A549 (cell line): ENCODE data around the gene FAM20B.

Source experiments
- BHLHE40 ChIP-seq: IDR thresholded peaks from 2 replicates; pipeline ENCODE4 v1.6.1; 2012; ENCODE audit warnings: low read depth, low read length, inconsistent platforms
- CEBPB ChIP-seq, 2 experiments: fragments of >200 bp in 1 of 2; sonication (Bioruptor Twin) in 1 of 2; formaldehyde crosslinking in 1 of 2; IDR thresholded peaks; 2 replicates each; pipeline ENCODE4 v1.6.1; 2012 to 2016
- EP300 ChIP-seq, 2 experiments: fragments of >200 bp; sonication (Bioruptor Twin); formaldehyde crosslinking; IDR thresholded peaks; 2 replicates in 1 of 2; 3 replicates in 1 of 2; pipeline ENCODE4 v1.6.1; 2016 to 2017
- FOSB ChIP-seq: fragments of 250-450 bp; sonication (Bioruptor Pico); IDR thresholded peaks from 2 replicates; pipeline ENCODE4 v1.5.0; 2020; ENCODE audit warnings: mild to moderate bottlenecking, moderate library complexity
- JUNB ChIP-seq: fragments of >200 bp; sonication (Bioruptor Twin); formaldehyde crosslinking; IDR thresholded peaks from 2 replicates; pipeline ENCODE4 v1.6.1; 2016
- POLR2A ChIP-seq: IDR thresholded peaks from 2 replicates; pipeline ENCODE4 v1.6.1; 2012; ENCODE audit warnings: mild to moderate bottlenecking, low read length
- RCOR1 ChIP-seq: fragments of 150-350 bp; IDR thresholded peaks from 2 replicates; pipeline ENCODE4 v1.6.1; 2014; ENCODE audit warnings: antibody characterized with exemption, low read length, low read depth
- TF ChIP-seq, protein P1 (sequence below): fragments of 450-650 bp; IDR thresholded peaks from 2 replicates; pipeline ENCODE4 v1.6.1; 2014; ENCODE audit warnings: antibody characterized with exemption
- TF ChIP-seq, protein P2 (sequence below): fragments of >200 bp; sonication (Bioruptor Twin); formaldehyde crosslinking; IDR thresholded peaks from 3 replicates; pipeline ENCODE4 v1.5.1; 2016
- TF ChIP-seq, protein P3 (sequence below): fragments of 200-600 bp; sonication (generic); IDR thresholded peaks from 2 replicates; pipeline ENCODE4 v1.6.1; 2016; ENCODE audit warnings: antibody characterized with exemption, mild to moderate bottlenecking, moderate library complexity

DNA sequence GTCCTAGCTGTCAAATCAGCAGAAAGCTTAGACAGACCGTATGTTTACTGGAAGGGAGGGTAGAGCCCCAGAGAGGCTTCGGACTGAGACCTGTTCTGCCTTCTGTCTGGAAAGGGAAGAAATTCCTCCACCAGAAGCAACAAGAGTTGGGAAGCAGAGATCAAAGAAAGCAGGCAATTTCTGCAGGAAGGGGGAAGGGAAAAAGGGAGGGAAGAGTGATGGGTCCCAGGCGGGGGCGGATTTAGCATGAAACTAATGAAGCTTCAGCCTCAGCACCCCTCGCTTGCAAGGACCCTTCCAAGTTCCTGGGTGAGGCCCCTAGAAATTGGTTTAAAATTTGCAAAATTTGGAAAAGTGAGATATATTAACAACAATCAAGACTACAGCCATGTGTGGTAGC, 26.6 kb upstream of the FAM20B start:
- TF ChIP-seq, protein P1, sequence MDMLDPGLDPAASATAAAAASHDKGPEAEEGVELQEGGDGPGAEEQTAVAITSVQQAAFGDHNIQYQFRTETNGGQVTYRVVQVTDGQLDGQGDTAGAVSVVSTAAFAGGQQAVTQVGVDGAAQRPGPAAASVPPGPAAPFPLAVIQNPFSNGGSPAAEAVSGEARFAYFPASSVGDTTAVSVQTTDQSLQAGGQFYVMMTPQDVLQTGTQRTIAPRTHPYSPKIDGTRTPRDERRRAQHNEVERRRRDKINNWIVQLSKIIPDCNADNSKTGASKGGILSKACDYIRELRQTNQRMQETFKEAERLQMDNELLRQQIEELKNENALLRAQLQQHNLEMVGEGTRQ: no peak
- TF ChIP-seq JUNB: no peak
- TF ChIP-seq, protein P2, sequence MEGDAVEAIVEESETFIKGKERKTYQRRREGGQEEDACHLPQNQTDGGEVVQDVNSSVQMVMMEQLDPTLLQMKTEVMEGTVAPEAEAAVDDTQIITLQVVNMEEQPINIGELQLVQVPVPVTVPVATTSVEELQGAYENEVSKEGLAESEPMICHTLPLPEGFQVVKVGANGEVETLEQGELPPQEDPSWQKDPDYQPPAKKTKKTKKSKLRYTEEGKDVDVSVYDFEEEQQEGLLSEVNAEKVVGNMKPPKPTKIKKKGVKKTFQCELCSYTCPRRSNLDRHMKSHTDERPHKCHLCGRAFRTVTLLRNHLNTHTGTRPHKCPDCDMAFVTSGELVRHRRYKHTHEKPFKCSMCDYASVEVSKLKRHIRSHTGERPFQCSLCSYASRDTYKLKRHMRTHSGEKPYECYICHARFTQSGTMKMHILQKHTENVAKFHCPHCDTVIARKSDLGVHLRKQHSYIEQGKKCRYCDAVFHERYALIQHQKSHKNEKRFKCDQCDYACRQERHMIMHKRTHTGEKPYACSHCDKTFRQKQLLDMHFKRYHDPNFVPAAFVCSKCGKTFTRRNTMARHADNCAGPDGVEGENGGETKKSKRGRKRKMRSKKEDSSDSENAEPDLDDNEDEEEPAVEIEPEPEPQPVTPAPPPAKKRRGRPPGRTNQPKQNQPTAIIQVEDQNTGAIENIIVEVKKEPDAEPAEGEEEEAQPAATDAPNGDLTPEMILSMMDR: no peak
- no peak for TF ChIP-seq RCOR1
- TF ChIP-seq FOSB (CRISPR knock-in tag): no peak
- TF ChIP-seq CEBPB (IDR thresholded peaks at IDR 0.05): no peak
- TF ChIP-seq BHLHE40: no peak
- TF ChIP-seq EP300 (IDR thresholded peaks at IDR 0.05): no peak
- TF ChIP-seq, protein P3, sequence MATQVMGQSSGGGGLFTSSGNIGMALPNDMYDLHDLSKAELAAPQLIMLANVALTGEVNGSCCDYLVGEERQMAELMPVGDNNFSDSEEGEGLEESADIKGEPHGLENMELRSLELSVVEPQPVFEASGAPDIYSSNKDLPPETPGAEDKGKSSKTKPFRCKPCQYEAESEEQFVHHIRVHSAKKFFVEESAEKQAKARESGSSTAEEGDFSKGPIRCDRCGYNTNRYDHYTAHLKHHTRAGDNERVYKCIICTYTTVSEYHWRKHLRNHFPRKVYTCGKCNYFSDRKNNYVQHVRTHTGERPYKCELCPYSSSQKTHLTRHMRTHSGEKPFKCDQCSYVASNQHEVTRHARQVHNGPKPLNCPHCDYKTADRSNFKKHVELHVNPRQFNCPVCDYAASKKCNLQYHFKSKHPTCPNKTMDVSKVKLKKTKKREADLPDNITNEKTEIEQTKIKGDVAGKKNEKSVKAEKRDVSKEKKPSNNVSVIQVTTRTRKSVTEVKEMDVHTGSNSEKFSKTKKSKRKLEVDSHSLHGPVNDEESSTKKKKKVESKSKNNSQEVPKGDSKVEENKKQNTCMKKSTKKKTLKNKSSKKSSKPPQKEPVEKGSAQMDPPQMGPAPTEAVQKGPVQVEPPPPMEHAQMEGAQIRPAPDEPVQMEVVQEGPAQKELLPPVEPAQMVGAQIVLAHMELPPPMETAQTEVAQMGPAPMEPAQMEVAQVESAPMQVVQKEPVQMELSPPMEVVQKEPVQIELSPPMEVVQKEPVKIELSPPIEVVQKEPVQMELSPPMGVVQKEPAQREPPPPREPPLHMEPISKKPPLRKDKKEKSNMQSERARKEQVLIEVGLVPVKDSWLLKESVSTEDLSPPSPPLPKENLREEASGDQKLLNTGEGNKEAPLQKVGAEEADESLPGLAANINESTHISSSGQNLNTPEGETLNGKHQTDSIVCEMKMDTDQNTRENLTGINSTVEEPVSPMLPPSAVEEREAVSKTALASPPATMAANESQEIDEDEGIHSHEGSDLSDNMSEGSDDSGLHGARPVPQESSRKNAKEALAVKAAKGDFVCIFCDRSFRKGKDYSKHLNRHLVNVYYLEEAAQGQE: no peak
- TF ChIP-seq POLR2A: no peak
